Measurements from ENCODE around the gene HAGHL. TPM values are rescaled to one million over a fixed set of nuclear protein-coding genes. Genes with fewer than 3 reads are reported as not detected.

Gene HAGHL
- total and polyA plus RNA-seq, 2 of the 8 experiments (the other 6 are each of a cell fraction or from before 2014, with no cell fraction given), result 26.6 to 26.9 TPM

DNA sequence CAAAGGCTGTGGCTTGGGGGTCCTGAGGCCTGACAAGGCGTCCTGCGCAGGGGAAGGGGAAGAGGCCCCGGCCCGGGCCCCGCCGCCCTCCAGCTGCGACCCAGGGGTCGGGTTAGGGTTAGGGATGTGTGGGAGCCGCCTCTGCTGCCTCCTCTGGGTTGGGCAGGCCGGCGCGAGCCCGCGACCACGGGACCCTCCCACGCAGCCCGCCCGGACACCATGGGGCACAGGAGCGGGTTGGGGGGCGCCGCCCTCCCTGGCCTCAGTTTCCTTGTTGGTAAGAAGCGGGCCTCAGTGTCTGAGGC, 13.5 kb downstream of the HAGHL start:
- peaks cover 7% of the 10 kb centered on the region; the same call in 1 of the 2 replicates for H3K23me2 ChIP-seq (ENCODE audit: low read depth, low read length)
- no peaks in the 10 kb centered on the region for H3K79me1 ChIP-seq (ENCODE audit: low read depth, low read length)
- H2BK120ac ChIP-seq (replicated peaks; ENCODE audit: low read depth, low read length), result no peak overlapping the region
- no peak overlapping the region for H3K18ac ChIP-seq (ENCODE audit: extremely low read depth, low read length)
- POLR2A ChIA-PET (ENCODE audit: partially characterized antibody), result interaction anchor here (0.8 to 6.3 kb wide), 17 partner anchors 9 to 60 kb away, joined by 3 to 39 read pairs (median 4); partner anchors contain the start of genes CCDC78, GNG13, MSLN and STUB1
- H3K9ac ChIP-seq (replicated peaks in 1 of 4; ENCODE audit: extremely low read depth in 1 of 4, low read depth in 3 of 4, low read length in 3 of 4), result peak overlapping the region; percentile 3 to 81 (median 48); a peak in 4 of 7 replicates
- H3K56ac ChIP-seq (replicated peaks; ENCODE audit: insufficient read length, low read depth, low read length), result peak overlapping the region; percentile 46
- H3K14ac ChIP-seq (ENCODE audit: insufficient read length), result no peak overlapping the region
- FAIRE-seq (no peak), DNase-seq (ENCODE audit: low read depth in 1 of 2, low spot score in 2 of 2) (no peak)
- no peak overlapping the region for H2BK15ac ChIP-seq (ENCODE audit: low read length)
- H2AK5ac ChIP-seq (ENCODE audit: low read depth, low read length), result no peak overlapping the region
- 5% methylated on average over 14 of the region's 22 CpGs; no CpG with 5 or more reads in 1 of the 2 experiments for WGBS, 2 experiments (ENCODE audit: extremely low coverage in 1 of 2, insufficient coverage in 1 of 2, insufficient read length in 1 of 2, insufficient replicate concordance in 2 of 2, low coverage in 1 of 2, low lambda C conversion rate in 2 of 2, missing lambda C conversion rate in 1 of 2)
- peaks cover 0 to 3% (median 0%) of the 10 kb centered on the region in 4 experiments; a peak in 1 of 8 replicates for H3K36me3 ChIP-seq (ENCODE audit: control insufficient read depth in 2 of 4, insufficient read depth in 4 of 4, low read length in 3 of 4)
- H3K4me2 ChIP-seq (ENCODE audit: insufficient read depth in 1 of 2, low read depth in 2 of 2, low read length in 2 of 2), result peak overlapping the region; percentile 70 to 80
- no peak for TF ChIP-seq ASH2L (IDR thresholded peaks at IDR 0.05; ENCODE audit: low read length)
- TF ChIP-seq TBP (IDR thresholded peaks at IDR 0.05; ENCODE audit: low read depth, low read length), result no peak
- 0 out of 2 replicates have a peak, but pooled peaks have one; percentile 0 for TF ChIP-seq BACH1 (IDR thresholded peaks at IDR 0.05; ENCODE audit: low read length)
- TF ChIP-seq RNF2 (IDR thresholded peaks at IDR 0.05; ENCODE audit: borderline replicate concordance, low read depth, low read length, missing control alignments, poor library complexity, severe bottlenecking), result no peak
- TF ChIP-seq RFX5 (IDR thresholded peaks at IDR 0.05; ENCODE audit: borderline replicate concordance, low read depth, low read length), result no peak
- TF ChIP-seq CHD1 (IDR thresholded peaks at IDR 0.05; ENCODE audit: low read depth, low read length), result no peak
- 0 out of 2 replicates have a peak, but pooled peaks have one; percentile 20 for TF ChIP-seq RBBP5 (IDR thresholded peaks at IDR 0.05; ENCODE audit: borderline replicate concordance, low read depth, low read length)
- no peaks in the 10 kb centered on the region for H3K9me3 ChIP-seq (ENCODE audit: insufficient read depth in 2 of 2, low read depth in 1 of 2, low read length in 1 of 2)
- peak overlapping the region; percentile 40 for H4K5ac ChIP-seq (ENCODE audit: insufficient read length, low read depth, low read length)
- no peaks in the 10 kb centered on the region for H3K79me2 ChIP-seq (ENCODE audit: control insufficient read depth in 1 of 2, insufficient read depth in 2 of 2, low read length in 2 of 2)
- no peak overlapping the region for H4K91ac ChIP-seq (replicated peaks; ENCODE audit: insufficient read length, low read length)
- H3K27me3 ChIP-seq (replicated peaks in 1 of 4; ENCODE audit: control insufficient read depth in 3 of 4, extremely low read depth in 1 of 4, insufficient read depth in 3 of 4, low read length in 3 of 4), result no peaks in the 10 kb centered on the region
- no peak overlapping the region for H2BK20ac ChIP-seq (ENCODE audit: low read length)
- no peak overlapping the region for H2BK12ac ChIP-seq (ENCODE audit: low read depth, low read length)
- H3K4me1 ChIP-seq (replicated peaks in 1 of 4; ENCODE audit: control insufficient read depth in 3 of 4, insufficient read depth in 4 of 4, low read length in 3 of 4), result peaks cover 0 to 9% (median 4%) of the 10 kb centered on the region in 4 experiments; a peak in 5 of 7 replicates
- peak overlapping the region; percentile 62 to 90 (median 81) for H3K4me3 ChIP-seq (ENCODE audit: extremely low read depth in 1 of 4, insufficient read depth in 2 of 4, low read depth in 3 of 4, low read length in 4 of 4)
- CTCF ChIA-PET (ENCODE audit: partially characterized antibody), result interaction anchor here (1.0 to 35.8 kb wide), 7 partner anchors 10 to 67 kb away, joined by 3 to 977 read pairs (median 12); partner anchors contain the start of genes ANTKMT, CCDC78, CHTF18 and FBXL16
- no peak overlapping the region for H3K23ac ChIP-seq (ENCODE audit: insufficient read length)
- H3K27ac ChIP-seq (ENCODE audit: low read depth, low read length), result peak overlapping the region; percentile 5; the same call in 1 of the 2 replicates
- peaks cover 0 to 2% of the 10 kb centered on the region in 2 experiments for H4K20me1 ChIP-seq (replicated peaks in 1 of 2; ENCODE audit: control insufficient read depth in 1 of 2, insufficient read depth in 2 of 2, low read length in 2 of 2)
- H4K8ac ChIP-seq (ENCODE audit: extremely low read depth, insufficient read depth, low read length), result peak overlapping the region; percentile 89
- no peak overlapping the region for H3K4ac ChIP-seq (replicated peaks; ENCODE audit: insufficient read length, low read depth, low read length)
- H2AFZ ChIP-seq (ENCODE audit: low read length), result no peak overlapping the region
- no peak overlapping the region for H2BK5ac ChIP-seq (ENCODE audit: low read depth, low read length)

Measured in H1 (cell line).